HEK293 (cell line): ENCODE measurements around the gene LAMA1.
"Not testable (repeated sequence)": the region's sequence is repeated elsewhere in the genome, so short reads cannot be mapped to it uniquely, and the experiment has no call there.

Source experiments
- CTCF ChIA-PET: fragments of 350-600 bp; formaldehyde crosslinking; extraction: SDS; loops from one replicate; lab custom pipeline; 2021; ENCODE audit warnings: antibody characterized with exemption; lab: Yijun Ruan, JAX
- POLR2A ChIA-PET: fragments of 300-600 bp; formaldehyde crosslinking; extraction: SDS; loops from one replicate; lab custom pipeline; 2020; ENCODE audit warnings: antibody characterized with exemption, inconsistent platforms; lab: Yijun Ruan, JAX
- H3K27ac ChIP-seq: fragments of 200-500 bp; sonication (Bioruptor generic); 2 replicates; pipeline ENCODE4 v1.5.1; 2014; ENCODE audit warnings: low read depth, low read length, control low read depth, inconsistent platforms; ENCODE audit errors: extremely low read depth
- H3K36me3 ChIP-seq, 2 experiments: fragments of 200-500 bp in 1 of 2; sonication (Bioruptor generic) in 1 of 2; 1 replicate in 1 of 2; 2 replicates in 1 of 2; pipeline ENCODE4 v1.5.1; 2014 to 2017; ENCODE audit warnings: inconsistent platforms in 2 of 2, low read length in 2 of 2; ENCODE audit not compliant: control insufficient read depth in 2 of 2, insufficient read depth in 1 of 2
- H3K4me1 ChIP-seq: fragments of 200-500 bp; sonication (Bioruptor generic); 2 replicates; pipeline ENCODE4 v1.5.1; 2014; ENCODE audit warnings: mild to moderate bottlenecking, low read length, inconsistent platforms; ENCODE audit not compliant: control insufficient read depth, insufficient read depth
- H3K4me3 ChIP-seq: 2 replicates; pipeline ENCODE4 v1.5.1; 2011; ENCODE audit warnings: low read depth, mild to moderate bottlenecking, control low read depth, low read length, moderate library complexity
- H3K9me3 ChIP-seq: fragments of 200-500 bp; sonication (Bioruptor generic); 2 replicates; pipeline ENCODE4 v1.5.1; 2014; ENCODE audit warnings: low read depth, low read length, inconsistent platforms; ENCODE audit not compliant: control insufficient read depth, insufficient read depth
- KLF10 ChIP-seq: fragments of 450-650 bp; IDR thresholded peaks from 2 replicates; pipeline ENCODE4 v1.5.1; 2018; ENCODE audit warnings: missing biosample characterization, mild to moderate bottlenecking, missing genetic modification characterization
- KLF9 ChIP-seq: fragments of 450-650 bp; formaldehyde crosslinking; IDR thresholded peaks from 2 replicates; pipeline ENCODE4 v1.5.1; 2016; ENCODE audit warnings: missing biosample characterization, missing genetic modification characterization, low read depth
- PATZ1 ChIP-seq: fragments of 450-650 bp; formaldehyde crosslinking; IDR thresholded peaks from 2 replicates; pipeline ENCODE4 v1.5.1; 2016; ENCODE audit warnings: missing biosample characterization, missing genetic modification characterization
- PRDM10 ChIP-seq: fragments of 450-650 bp; formaldehyde crosslinking; IDR thresholded peaks from 2 replicates; pipeline ENCODE4 v1.5.1; 2016; ENCODE audit warnings: missing biosample characterization, missing genetic modification characterization
- REPIN1 ChIP-seq: fragments of 450-650 bp; formaldehyde crosslinking; IDR thresholded peaks from 2 replicates; pipeline ENCODE4 v1.5.1; 2017; ENCODE audit warnings: missing biosample characterization, missing genetic modification characterization, low read depth
- SETDB1 ChIP-seq: IDR thresholded peaks from one replicate; pipeline ENCODE4 v1.6.1; 2017; ENCODE audit warnings: mild to moderate bottlenecking, low read length, moderate library complexity, mixed read lengths; ENCODE audit not compliant: insufficient read length
- ZBTB26 ChIP-seq: fragments of 450-650 bp; formaldehyde crosslinking; optimal IDR thresholded peaks from 2 replicates; pipeline ENCODE3; 2016; ENCODE audit warnings: missing biosample characterization, mild to moderate bottlenecking, missing genetic modification characterization
- ZIC2 ChIP-seq: fragments of 450-650 bp; formaldehyde crosslinking; IDR thresholded peaks from 2 replicates; pipeline ENCODE4 v1.5.1; 2016; ENCODE audit warnings: missing biosample characterization, missing genetic modification characterization
- ZNF132 ChIP-seq: fragments of 450-650 bp; formaldehyde crosslinking; IDR thresholded peaks from 2 replicates; pipeline ENCODE4 v1.5.1; 2017; ENCODE audit warnings: missing biosample characterization, missing genetic modification characterization, borderline replicate concordance
- ZNF280C ChIP-seq: fragments of 450-650 bp; formaldehyde crosslinking; IDR thresholded peaks from 2 replicates; pipeline ENCODE4 v1.5.1; 2016; ENCODE audit warnings: missing biosample characterization, missing genetic modification characterization
- ZNF366 ChIP-seq: fragments of 450-650 bp; formaldehyde crosslinking; conservative IDR thresholded peaks from 2 replicates; pipeline ENCODE4 v1.5.1; 2016; ENCODE audit warnings: missing biosample characterization, missing genetic modification characterization
- ZNF391 ChIP-seq: fragments of 450-650 bp; formaldehyde crosslinking; IDR thresholded peaks from 2 replicates; pipeline ENCODE4 v1.5.1; 2016; ENCODE audit warnings: low read depth, missing biosample characterization, missing genetic modification characterization, borderline replicate concordance
- ZNF449 ChIP-seq: fragments of 450-650 bp; formaldehyde crosslinking; IDR thresholded peaks from 2 replicates; pipeline ENCODE4 v1.5.1; 2017; ENCODE audit warnings: missing biosample characterization, mild to moderate bottlenecking, missing genetic modification characterization, moderate library complexity
- ZNF623 ChIP-seq: fragments of 450-650 bp; formaldehyde crosslinking; IDR thresholded peaks from 2 replicates; pipeline ENCODE4 v1.5.1; 2016; ENCODE audit warnings: missing biosample characterization, missing genetic modification characterization
- ZNF76 ChIP-seq: fragments of 450-650 bp; formaldehyde crosslinking; IDR thresholded peaks from 2 replicates; pipeline ENCODE4; 2016; ENCODE audit warnings: low read depth, missing biosample characterization, missing genetic modification characterization, borderline replicate concordance
- ZNF791 ChIP-seq: fragments of 450-650 bp; formaldehyde crosslinking; IDR thresholded peaks from 2 replicates; pipeline ENCODE4 v1.5.1; 2016; ENCODE audit warnings: missing biosample characterization, missing genetic modification characterization

The LAMA1 gene

GRCh38 chr18:7147399-7147798, 29.8 kb upstream of the LAMA1 start:
- TF ChIP-seq ZNF132 (tag by site-specific recombination) (no peak), ZNF280C (tag by site-specific recombination) (no peak), ZNF76 (no peak), PATZ1 (tag by site-specific recombination) (no peak), KLF10 (tag by site-specific recombination) (no peak), ZIC2 (tag by site-specific recombination) (no peak), ZNF791 (tag by site-specific recombination) (no peak), ZNF366 (no peak)
- TF ChIP-seq, all 188 proteins: peak for 0
- H3K4me1 ChIP-seq = no peaks in the 10 kb centered on the region
- H3K36me3 ChIP-seq = no peaks in the 10 kb centered on the region
- H3K9me3 ChIP-seq = no peaks in the 10 kb centered on the region
- CTCF ChIA-PET = interaction anchor here (1.8 to 2.5 kb wide), 2 partner anchors 14 to 109 kb away, joined by 6 to 8 read pairs; no protein-coding TSS in a partner anchor
- H3K4me3 ChIP-seq = no peak overlapping the region
- POLR2A ChIA-PET = interaction anchor here (1.0 kb wide), 1 partner anchor 14 kb away, joined by 3 read pairs; no protein-coding TSS in a partner anchor
- H3K27ac ChIP-seq = no peak overlapping the region

GRCh38 chr18:7146067-7146466, 28.5 kb upstream of the LAMA1 start:
- TF ChIP-seq PRDM10 (tag by site-specific recombination) (no peak), REPIN1 (tag by site-specific recombination) (no peak), ZNF623 (tag by site-specific recombination) (no peak), KLF9 (tag by site-specific recombination) (no peak), ZNF391 (tag by site-specific recombination) (no peak), SETDB1 (no peak), ZNF449 (tag by site-specific recombination) (no peak), ZBTB26 (tag by site-specific recombination) (no peak)
- ChIA-PET POLR2A (no interaction called here), CTCF (interaction anchor here (0.6 to 2.5 kb wide), 4 partner anchors 12 to 119 kb away, joined by 3 to 8 read pairs (median 5); no protein-coding TSS in a partner anchor)
- Histone ChIP-seq H3K4me3 (no peak overlapping the region), H3K4me1 (no peaks in the 10 kb centered on the region), H3K36me3 (no peaks in the 10 kb centered on the region), H3K27ac (no peak overlapping the region), H3K9me3 (no peaks in the 10 kb centered on the region)

GRCh38 chr18:7144921-7145320, 27.3 kb upstream of the LAMA1 start:
- H3K4me3 ChIP-seq, H3K27ac ChIP-seq, H3K9me3 ChIP-seq, H3K4me1 ChIP-seq, H3K36me3 ChIP-seq, POLR2A ChIA-PET: not testable (repeated sequence)
- CTCF ChIA-PET = interaction anchor here (0.6 kb wide), 1 partner anchor 229 kb away, joined by 3 read pairs; no protein-coding TSS in a partner anchor
